Body of pancreas (tissue), 4 donors: ENCODE measurements around the gene PRKG1. TPM values are rescaled to one million over a fixed set of nuclear protein-coding genes. Genes with fewer than 3 reads are reported as not detected.

Experiments used
- ATAC-seq: fragments of 150-250 bp; one replicate; pipeline ENCODE4 v1.9.1; 2016
- DNase-seq, 4 donors: peaks; one replicate each; pipeline ENCODE4 v3.0.0-alpha.2; 2019
- H3K27ac ChIP-seq, 4 donors: fragments of 200-600 bp; sonication (generic); 1 replicate in 3 of 4; 2 replicates in 1 of 4; pipeline versions ENCODE4 v1.5.1 to v1.6.1; 2016 to 2019; ENCODE audit warnings: mild to moderate bottlenecking in 1 of 4, mixed read lengths in 1 of 4, moderate library complexity in 1 of 4
- H3K27me3 ChIP-seq, 2 donors: fragments of 200-600 bp; sonication (generic); one replicate each; pipeline ENCODE4 v1.6.0; 2016; ENCODE audit warnings: mild to moderate bottlenecking in 1 of 2
- H3K36me3 ChIP-seq, 2 donors: fragments of 200-600 bp; sonication (generic); replicated peaks in 1 of 2; 2 replicates each; pipeline ENCODE4 v1.5.1; 2016; ENCODE audit warnings: low read depth in 2 of 2; ENCODE audit not compliant: insufficient read depth in 1 of 2
- H3K4me1 ChIP-seq: fragments of 200-600 bp; sonication (generic); one replicate; pipeline ENCODE4 v1.6.0; 2016
- H3K4me3 ChIP-seq, 2 donors: fragments of 200-600 bp; sonication (generic); 1 replicate in 1 of 2; 2 replicates in 1 of 2; pipeline ENCODE4 v1.5.1; 2016 to 2019
- H3K9me3 ChIP-seq, 3 donors: fragments of 200-600 bp; sonication (generic); 1 replicate in 2 of 3; 2 replicates in 1 of 3; pipeline ENCODE4 v1.5.1; 2016
- CTCF ChIP-seq, 7 experiments: fragments of 450-650 bp in 4 of 7; fragments of 200-600 bp in 3 of 7; sonication (generic) in 3 of 7; IDR thresholded peaks; one replicate each; pipeline ENCODE4 v1.5.1; 2016 to 2019; ENCODE audit warnings: antibody characterized with exemption in 7 of 7
- POLR2A ChIP-seq, 3 donors: fragments of 450-650 bp; IDR thresholded peaks; one replicate each; pipeline ENCODE4 v1.6.1; 2016; ENCODE audit warnings: antibody characterized with exemption in 3 of 3, mild to moderate bottlenecking in 2 of 3
- WGBS, 2 donors: methylation state at CpG; one replicate each; pipeline ENCODE4 v1.1.5; 2017; 5-methylcytosine and 5-hydroxymethylcytosine counted together
- intact Hi-C: fragments of 100-400 bp; cut with DNase I; formaldehyde crosslinking; loops from one replicate; pipeline ENCODE4 v1.15.1; 2023
- total RNA-seq, 2 donors: library from RNA; depleted of rRNA; stranded (reverse); fragments of >200 nt; gene quantifications; one replicate each; pipeline ENCODE4 v1.1.0, GENCODE V29; 2016

Gene PRKG1
- total RNA-seq, 2 donors from 2014 or later: 14.2 to 18.9 TPM

- intact Hi-C loops: no loop called here
- Histone ChIP-seq H3K4me3 (no peak overlapping the region), H3K9me3 (no peaks in the 10 kb centered on the region), H3K4me1 (no peaks in the 10 kb centered on the region), H3K36me3 (no peaks in the 10 kb centered on the region), H3K27me3 (no peaks in the 10 kb centered on the region), H3K27ac (no peak overlapping the region)
- ATAC-seq: no peak
- no peak for TF ChIP-seq CTCF (IDR thresholded peaks at IDR 0.05)
- no peak for TF ChIP-seq POLR2A (IDR thresholded peaks at IDR 0.05)
- DNase-seq: no peak
- WGBS, 2 donors: 32 to 39% methylated on average over 1 of the region's 1 CpG
Observed at GRCh38 chr10:51066231-51066630, 8.1 kb upstream of the PRKG1 start.

GRCh38 chr10:51072210-51072609 is 2.1 kb upstream of the PRKG1 start:
- H3K9me3 ChIP-seq: no peaks in the 10 kb centered on the region
- no peak overlapping the region for H3K4me3 ChIP-seq
- ATAC-seq (no peak), DNase-seq (no peak)
- H3K27me3 ChIP-seq: no peaks in the 10 kb centered on the region
- no peak overlapping the region for H3K27ac ChIP-seq
- intact Hi-C loops: no loop called here
- TF ChIP-seq POLR2A (IDR thresholded peaks at IDR 0.05) (no peak), CTCF (IDR thresholded peaks at IDR 0.05) (no peak)
- H3K36me3 ChIP-seq: no peaks in the 10 kb centered on the region
- peaks cover 13% of the 10 kb centered on the region for H3K4me1 ChIP-seq

- no peak overlapping the region for H3K4me3 ChIP-seq
- no peak for TF ChIP-seq POLR2A (IDR thresholded peaks at IDR 0.05)
- TF ChIP-seq CTCF (IDR thresholded peaks at IDR 0.05): no peak
- intact Hi-C loops: no loop called here
- H3K4me1 ChIP-seq: peaks cover 13% of the 10 kb centered on the region
- no peak for ATAC-seq
- no peaks in the 10 kb centered on the region for H3K9me3 ChIP-seq
- H3K36me3 ChIP-seq: no peaks in the 10 kb centered on the region
- H3K27me3 ChIP-seq: no peaks in the 10 kb centered on the region
- no peak overlapping the region for H3K27ac ChIP-seq
- 84 to 90% methylated on average over 5 of the region's 5 CpGs for WGBS, 2 donors
- DNase-seq: no peak
Observed at GRCh38 chr10:51072921-51073434, 1.3 kb upstream of the PRKG1 start.

- intact Hi-C loops: no loop called here
Observed at GRCh38 chr10:51073453-51074237, 642 bp upstream of the PRKG1 start.

More at GRCh38 chr10:51073453-51074237, 642 bp upstream of the PRKG1 start:
- peak in 1 of 7 experiments; percentile 1 for TF ChIP-seq CTCF (IDR thresholded peaks at IDR 0.05)
- TF ChIP-seq POLR2A (IDR thresholded peaks at IDR 0.05): peak in 1 of 3 donors; percentile 1
- WGBS, 2 donors: 8 to 9% methylated on average over 25 to 39 of the region's 50 CpGs
- Histone ChIP-seq H3K9me3 (no peaks in the 10 kb centered on the region), H3K27me3 (no peaks in the 10 kb centered on the region), H3K27ac (peak overlapping the region; percentile 46 to 75 (median 72)), H3K36me3 (no peaks in the 10 kb centered on the region), H3K4me3 (peak overlapping the region; percentile 32 to 38), H3K4me1 (peaks cover 13% of the 10 kb centered on the region)
- ATAC-seq: peak; percentile 51
- DNase-seq: peak; percentile 38 to 54 (median 42)
